IPS-18c (cell line): ENCODE measurements around the gene RTN4.
A peak's percentile ranks its signal among the peaks of the same experiment; 100 is the strongest.
"Not testable (repeated sequence)": the region's sequence is repeated elsewhere in the genome, so short reads cannot be mapped to it uniquely, and the experiment has no call there.

Experiments used
- H3K4me3 ChIP-seq: 2 replicates; pipeline ENCODE4 v1.7.0; 2013; ENCODE audit warnings: low read depth, mild to moderate bottlenecking, low read length, moderate library complexity; ENCODE audit not compliant: insufficient read depth
- H3K9me3 ChIP-seq: one replicate; pipeline ENCODE4 v1.6.1; 2013; ENCODE audit warnings: mild to moderate bottlenecking, low read length, moderate library complexity; ENCODE audit not compliant: control insufficient read depth, insufficient read depth

RTN4 gene, protein sequence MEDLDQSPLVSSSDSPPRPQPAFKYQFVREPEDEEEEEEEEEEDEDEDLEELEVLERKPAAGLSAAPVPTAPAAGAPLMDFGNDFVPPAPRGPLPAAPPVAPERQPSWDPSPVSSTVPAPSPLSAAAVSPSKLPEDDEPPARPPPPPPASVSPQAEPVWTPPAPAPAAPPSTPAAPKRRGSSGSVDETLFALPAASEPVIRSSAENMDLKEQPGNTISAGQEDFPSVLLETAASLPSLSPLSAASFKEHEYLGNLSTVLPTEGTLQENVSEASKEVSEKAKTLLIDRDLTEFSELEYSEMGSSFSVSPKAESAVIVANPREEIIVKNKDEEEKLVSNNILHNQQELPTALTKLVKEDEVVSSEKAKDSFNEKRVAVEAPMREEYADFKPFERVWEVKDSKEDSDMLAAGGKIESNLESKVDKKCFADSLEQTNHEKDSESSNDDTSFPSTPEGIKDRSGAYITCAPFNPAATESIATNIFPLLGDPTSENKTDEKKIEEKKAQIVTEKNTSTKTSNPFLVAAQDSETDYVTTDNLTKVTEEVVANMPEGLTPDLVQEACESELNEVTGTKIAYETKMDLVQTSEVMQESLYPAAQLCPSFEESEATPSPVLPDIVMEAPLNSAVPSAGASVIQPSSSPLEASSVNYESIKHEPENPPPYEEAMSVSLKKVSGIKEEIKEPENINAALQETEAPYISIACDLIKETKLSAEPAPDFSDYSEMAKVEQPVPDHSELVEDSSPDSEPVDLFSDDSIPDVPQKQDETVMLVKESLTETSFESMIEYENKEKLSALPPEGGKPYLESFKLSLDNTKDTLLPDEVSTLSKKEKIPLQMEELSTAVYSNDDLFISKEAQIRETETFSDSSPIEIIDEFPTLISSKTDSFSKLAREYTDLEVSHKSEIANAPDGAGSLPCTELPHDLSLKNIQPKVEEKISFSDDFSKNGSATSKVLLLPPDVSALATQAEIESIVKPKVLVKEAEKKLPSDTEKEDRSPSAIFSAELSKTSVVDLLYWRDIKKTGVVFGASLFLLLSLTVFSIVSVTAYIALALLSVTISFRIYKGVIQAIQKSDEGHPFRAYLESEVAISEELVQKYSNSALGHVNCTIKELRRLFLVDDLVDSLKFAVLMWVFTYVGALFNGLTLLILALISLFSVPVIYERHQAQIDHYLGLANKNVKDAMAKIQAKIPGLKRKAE

GRCh38 chr2:55050100-55050994 lies at the start of gene RTN4:
Gene RTN4 (minus strand): TSS chr2:55050451. CDS start chr2:55050300, 151 bp downstream.
- H3K9me3 ChIP-seq: no peaks in the 10 kb centered on the region
- peak within 1 kb of the TSS; percentile 76 for H3K4me3 ChIP-seq

DNA sequence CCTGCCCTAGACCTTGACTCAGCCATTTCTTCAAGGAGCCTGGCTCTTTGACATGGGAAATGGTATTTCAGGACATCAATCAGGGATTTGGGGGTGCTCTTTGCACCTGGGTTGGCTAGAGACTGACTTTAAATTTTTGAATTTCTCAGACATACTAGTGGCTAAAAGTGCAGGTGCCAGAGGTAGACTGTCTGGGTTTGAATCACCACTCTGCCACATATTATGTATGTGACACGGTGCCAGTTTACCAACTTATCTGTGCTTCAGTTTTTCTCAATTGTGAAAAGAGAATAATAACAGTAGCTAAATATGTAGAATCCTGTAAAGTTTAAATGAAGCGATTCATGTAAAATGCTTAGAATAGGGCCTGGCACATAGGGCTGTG lies 49.2 kb upstream of the RTN4 start:
- H3K4me3 ChIP-seq: no peak overlapping the region
- peaks cover 3% of the 10 kb centered on the region for H3K9me3 ChIP-seq

DNA sequence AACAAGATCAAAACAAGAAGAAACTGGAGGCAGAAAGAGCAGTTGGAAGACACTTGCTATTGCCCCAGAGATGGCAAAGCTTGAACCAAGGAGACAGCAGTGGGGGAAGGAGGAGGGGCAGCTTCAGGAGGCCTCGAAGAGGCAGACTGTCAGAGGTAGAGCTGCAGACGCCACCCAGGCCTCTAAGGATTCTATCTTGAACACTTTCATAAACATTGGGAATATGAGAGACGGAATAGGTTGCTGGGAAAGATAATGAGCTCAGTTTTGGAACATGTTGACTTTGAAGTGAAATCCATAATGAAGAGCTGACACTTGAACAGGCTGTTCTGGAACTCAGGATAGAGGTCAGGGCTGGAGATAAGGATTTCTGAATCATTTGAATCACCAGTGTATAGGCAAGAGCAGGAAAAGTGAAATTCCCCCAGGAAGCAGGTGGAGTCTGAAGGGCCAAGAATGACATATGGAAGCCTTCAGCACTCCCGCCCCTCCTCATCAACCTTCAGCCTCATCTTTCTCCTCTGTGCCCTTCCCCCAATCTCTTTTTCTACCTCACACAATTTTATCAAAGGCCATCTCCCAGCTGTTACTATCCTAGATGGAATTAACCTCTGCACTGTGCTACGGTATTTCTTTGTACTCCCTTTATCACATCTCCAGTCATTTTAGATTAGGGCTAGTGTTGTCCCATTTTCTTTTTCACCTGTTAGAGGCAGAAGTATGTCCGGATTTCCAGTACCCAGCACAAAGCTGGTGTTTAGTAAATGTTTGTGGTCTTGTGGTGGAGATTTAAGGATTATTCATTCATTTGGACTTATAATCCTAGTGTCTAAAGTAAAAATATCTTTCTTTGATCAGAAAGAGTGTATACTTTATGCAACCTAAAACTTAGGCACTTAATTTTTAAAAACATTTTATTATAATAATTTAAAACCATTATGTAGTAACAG lies 47.5 kb upstream of the RTN4 start:
- Histone ChIP-seq H3K4me3 (no peak overlapping the region), H3K9me3 (no peaks in the 10 kb centered on the region)

DNA sequence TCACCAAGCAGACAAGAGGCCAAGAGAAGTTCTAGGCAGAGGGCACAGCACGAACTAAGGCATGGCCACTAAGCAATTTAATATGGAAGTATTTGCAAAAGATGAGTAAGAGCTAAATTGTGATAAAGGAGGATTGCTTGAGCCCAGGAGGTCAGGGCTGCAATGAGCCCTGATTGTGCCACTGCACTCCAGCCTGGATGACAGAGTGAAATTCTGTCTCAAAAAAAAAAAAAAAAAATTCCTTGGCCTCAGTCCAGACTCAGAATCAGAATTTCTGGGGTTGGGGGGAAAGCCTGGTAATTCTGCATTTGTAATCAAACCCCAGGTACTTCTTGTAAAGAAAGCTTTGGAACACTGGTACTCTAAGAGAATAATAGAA lies 46.8 kb upstream of the RTN4 start:
- no peaks in the 10 kb centered on the region for H3K9me3 ChIP-seq
- H3K4me3 ChIP-seq: no peak overlapping the region

GRCh38 chr2:55096586-55096985 lies 46.3 kb upstream of the RTN4 start:
- H3K4me3 ChIP-seq: no peak overlapping the region
- H3K9me3 ChIP-seq: no peaks in the 10 kb centered on the region

- H3K4me3 ChIP-seq: no peak overlapping the region
- no peaks in the 10 kb centered on the region for H3K9me3 ChIP-seq
These were observed 43.1 kb upstream of the RTN4 start for GRCh38 chr2:55093381-55093780.

GRCh38 chr2:55092439-55092838 lies 42.2 kb upstream of the RTN4 start:
- H3K9me3 ChIP-seq: no peaks in the 10 kb centered on the region
- no peak overlapping the region for H3K4me3 ChIP-seq

DNA sequence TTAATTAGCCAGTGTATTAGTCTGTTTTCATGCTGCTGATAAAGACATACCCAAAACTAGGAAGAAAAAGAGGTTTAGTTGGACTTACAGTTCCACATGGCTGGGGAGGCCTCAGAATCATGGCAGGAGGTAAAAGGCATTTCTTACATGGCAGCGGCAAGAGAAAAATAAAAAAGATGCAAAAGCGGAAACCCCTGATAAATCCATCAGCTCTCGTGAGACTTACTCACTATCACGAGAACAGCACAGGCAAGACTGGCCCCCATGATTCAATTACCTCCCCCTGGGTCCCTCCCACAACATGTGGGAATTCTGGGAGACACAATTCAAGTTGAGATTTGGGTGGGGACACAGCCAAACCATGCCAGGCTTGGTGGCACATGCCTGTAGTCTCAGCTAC lies 41.4 kb upstream of the RTN4 start:
- not testable (repeated sequence) for H3K4me3 ChIP-seq, H3K9me3 ChIP-seq

DNA sequence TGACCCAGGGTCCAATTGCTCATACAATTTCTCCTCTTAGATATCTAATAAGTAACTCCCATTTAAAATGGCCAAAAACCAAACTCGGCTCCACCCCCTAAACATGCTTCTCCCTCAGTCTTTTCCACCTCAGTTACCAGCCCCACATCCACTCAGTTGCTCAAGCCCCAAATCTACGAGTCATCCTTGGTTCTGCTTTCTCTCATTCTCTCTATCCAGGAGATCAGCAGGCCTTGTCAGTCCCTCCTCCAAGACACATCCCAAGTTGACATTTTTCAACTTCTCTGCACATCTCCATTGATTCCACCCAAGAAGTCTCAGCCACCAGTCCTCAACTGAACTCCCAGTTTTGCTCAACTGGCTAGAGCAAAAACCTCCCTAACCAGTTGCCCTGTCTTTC lies 40.5 kb upstream of the RTN4 start:
- Histone ChIP-seq H3K9me3 (no peaks in the 10 kb centered on the region), H3K4me3 (no peak overlapping the region)

DNA sequence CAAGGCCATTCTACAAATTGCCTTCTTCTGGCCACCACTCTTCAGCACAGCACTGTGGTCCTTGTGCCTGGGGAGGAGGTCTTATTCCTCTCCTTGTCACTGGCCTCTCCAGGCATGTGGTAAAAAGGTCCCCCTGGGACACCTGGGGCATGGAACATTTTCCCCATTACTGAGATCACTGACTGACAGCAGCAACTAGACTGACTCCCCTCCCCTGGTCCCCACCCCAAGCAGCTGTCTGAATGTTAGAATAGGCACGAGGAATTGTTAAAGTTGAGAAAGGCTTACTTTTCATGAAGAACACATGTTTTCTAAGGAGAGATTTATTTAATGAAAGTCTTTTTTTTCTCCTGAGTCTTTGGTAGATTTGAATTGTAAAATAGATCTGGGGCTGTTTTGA lies 39.5 kb upstream of the RTN4 start:
- H3K4me3 ChIP-seq: no peak overlapping the region
- H3K9me3 ChIP-seq: no peaks in the 10 kb centered on the region

GRCh38 chr2:55088400-55088799 lies 38.1 kb upstream of the RTN4 start:
- H3K4me3 ChIP-seq: no peak overlapping the region

GRCh38 chr2:55087936-55088335 lies 37.7 kb upstream of the RTN4 start:
- Histone ChIP-seq H3K4me3 (no peak overlapping the region), H3K9me3 (no peaks in the 10 kb centered on the region)

More at GRCh38 chr2:55088400-55088799, 38.1 kb upstream of the RTN4 start:
- H3K9me3 ChIP-seq: no peaks in the 10 kb centered on the region

DNA sequence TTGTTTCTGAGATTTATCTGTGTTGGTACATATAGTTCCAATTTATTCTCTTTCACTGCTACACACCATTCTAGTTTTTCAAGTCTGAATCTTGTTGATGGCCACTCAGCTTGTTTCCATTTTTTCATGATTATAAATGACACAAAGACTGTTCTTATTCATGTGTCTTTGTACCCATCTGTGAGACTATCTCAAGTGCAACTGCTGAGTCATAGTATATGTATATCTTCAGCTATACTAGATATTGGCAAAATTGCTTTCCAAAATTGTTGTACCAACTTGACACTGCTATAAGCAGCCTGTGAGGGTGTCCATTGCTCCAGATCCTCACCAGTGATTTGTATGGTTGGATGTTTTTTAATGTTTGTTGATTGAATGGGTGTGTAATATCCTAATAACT lies 37.2 kb upstream of the RTN4 start:
- Histone ChIP-seq H3K9me3 (no peaks in the 10 kb centered on the region), H3K4me3 (no peak overlapping the region)

- no peaks in the 10 kb centered on the region for H3K9me3 ChIP-seq
- no peak overlapping the region for H3K4me3 ChIP-seq
These were observed 35.1 kb upstream of the RTN4 start for GRCh38 chr2:55085113-55086040.

GRCh38 chr2:55084641-55085040 lies 34.4 kb upstream of the RTN4 start:
- H3K4me3 ChIP-seq: no peak overlapping the region
- no peaks in the 10 kb centered on the region for H3K9me3 ChIP-seq
